Gastroesophageal sphincter (tissue), 4 donors: ENCODE data around the gene KLHL3. TPM values are rescaled to one million over a fixed set of nuclear protein-coding genes. Genes with fewer than 3 reads are reported as not detected.

ENCODE experiments used
- ATAC-seq: fragments of 150-250 bp; one replicate; pipeline ENCODE4 v1.9.1; 2016; ENCODE audit warnings: mild to moderate bottlenecking, moderate library complexity
- H3K27ac ChIP-seq, 4 donors: fragments of 200-600 bp; sonication (generic) in 3 of 4; 1 replicate in 3 of 4; 2 replicates in 1 of 4; pipeline ENCODE4 v1.5.1; 2016 to 2019
- H3K27me3 ChIP-seq: fragments of 200-600 bp; sonication (generic); one replicate; pipeline ENCODE4 v1.5.1; 2019
- H3K36me3 ChIP-seq, 2 donors: fragments of 200-600 bp; sonication (generic); one replicate each; pipeline ENCODE4 v1.5.1; 2019; ENCODE audit warnings: control low read depth in 1 of 2
- H3K4me1 ChIP-seq, 3 donors: fragments of 200-600 bp; sonication (generic); 1 replicate in 2 of 3; 2 replicates in 1 of 3; pipeline ENCODE4 v1.5.1; 2016 to 2019; ENCODE audit warnings: control low read depth in 2 of 3
- H3K4me3 ChIP-seq, 2 donors: fragments of 200-600 bp; sonication (generic); one replicate each; pipeline ENCODE4 v1.5.1; 2019; ENCODE audit warnings: mild to moderate bottlenecking in 1 of 2, moderate library complexity in 1 of 2
- H3K9me3 ChIP-seq, 3 donors: fragments of 200-600 bp; sonication (generic); one replicate each; pipeline ENCODE4 v1.5.1; 2017 to 2019; ENCODE audit warnings: control low read depth in 2 of 3
- EP300 ChIP-seq: sonication (generic); formaldehyde crosslinking; IDR thresholded peaks from one replicate; pipeline ENCODE4 v1.6.1; 2017; ENCODE audit warnings: antibody characterized with exemption, mild to moderate bottlenecking
- POLR2A ChIP-seq, 2 donors: fragments of 450-650 bp; IDR thresholded peaks; one replicate each; pipeline ENCODE4 v1.6.1; 2017; ENCODE audit warnings: antibody characterized with exemption in 2 of 2, mild to moderate bottlenecking in 2 of 2, moderate library complexity in 1 of 2
- POLR2AphosphoS5 ChIP-seq: sonication (generic); formaldehyde crosslinking; IDR thresholded peaks from one replicate; pipeline ENCODE4 v1.6.1; 2017; ENCODE audit warnings: antibody characterized with exemption
- WGBS, 2 donors: methylation state at CpG; one replicate each; pipeline ENCODE4 v1.1.5; 2018; ENCODE audit warnings: low coverage in 1 of 2; 5-methylcytosine and 5-hydroxymethylcytosine counted together
- total RNA-seq, 4 donors: library from RNA; depleted of rRNA; stranded (reverse); fragments of >200 nt; gene quantifications; one replicate each; pipeline ENCODE4 v1.1.0, GENCODE V29; 2016
- TF ChIP-seq, protein P1 (sequence below), 4 experiments: fragments of 200-600 bp in 2 of 4; fragments of 450-650 bp in 2 of 4; sonication (generic) in 1 of 4; IDR thresholded peaks; one replicate each; pipeline ENCODE4 v1.5.1; 2017 to 2019; ENCODE audit warnings: antibody characterized with exemption in 4 of 4, mild to moderate bottlenecking in 2 of 4, moderate library complexity in 2 of 4

Gene KLHL3
- total RNA-seq, 4 donors from 2014 or later: 2.3 to 6.9 (median 5.4) TPM

DNA sequence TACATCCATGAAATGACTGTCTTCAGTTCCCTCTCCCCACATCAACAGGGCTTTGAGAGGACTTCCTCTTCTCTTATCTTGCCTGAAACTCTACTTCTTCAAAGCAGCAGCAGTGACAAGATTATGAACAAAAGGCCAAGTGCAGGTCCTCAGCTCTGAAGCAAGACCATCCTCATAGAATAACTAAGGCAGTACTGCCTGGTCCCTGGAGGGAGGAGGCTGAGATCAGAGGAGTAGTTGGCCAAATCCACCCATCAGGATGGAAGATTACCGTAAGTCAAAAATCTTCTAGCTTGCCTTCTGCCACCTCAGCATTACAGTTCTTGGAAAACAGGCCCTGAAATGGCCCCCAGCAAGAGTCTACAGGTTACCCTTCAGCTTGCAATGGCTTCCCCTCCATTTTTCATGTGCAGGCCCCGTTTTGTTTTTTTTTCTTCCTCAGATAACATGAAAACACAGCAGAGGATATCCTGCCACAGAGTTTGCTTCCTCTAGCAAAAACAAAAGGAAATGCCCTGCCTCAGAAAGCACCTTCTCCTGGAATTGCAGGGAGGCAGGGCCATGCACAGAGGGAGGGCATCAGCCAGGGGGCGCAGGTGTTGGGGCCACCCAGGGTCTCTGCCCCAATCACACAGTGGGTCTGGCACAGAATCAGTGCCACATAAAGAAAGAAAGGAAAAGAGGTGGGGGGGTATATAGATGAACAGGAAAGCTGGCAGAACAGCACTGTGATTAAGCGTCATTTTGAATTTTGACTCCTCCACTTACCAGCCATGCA, 40.0 kb downstream of the KLHL3 start:
- 78 to 79% methylated on average over 2 to 3 of the region's 4 CpGs for WGBS, 2 donors
- Histone ChIP-seq H3K36me3 (peaks cover 0 to 31% of the 10 kb centered on the region in 2 donors), H3K4me1 (peaks cover 0 to 18% (median 0%) of the 10 kb centered on the region in 3 donors), H3K9me3 (no peaks in the 10 kb centered on the region), H3K4me3 (no peak overlapping the region), H3K27ac (peak overlapping the region in 2 of 4 donors; percentile 8 to 50), H3K27me3 (no peaks in the 10 kb centered on the region)
- TF ChIP-seq EP300: no peak
- TF ChIP-seq, protein P1, sequence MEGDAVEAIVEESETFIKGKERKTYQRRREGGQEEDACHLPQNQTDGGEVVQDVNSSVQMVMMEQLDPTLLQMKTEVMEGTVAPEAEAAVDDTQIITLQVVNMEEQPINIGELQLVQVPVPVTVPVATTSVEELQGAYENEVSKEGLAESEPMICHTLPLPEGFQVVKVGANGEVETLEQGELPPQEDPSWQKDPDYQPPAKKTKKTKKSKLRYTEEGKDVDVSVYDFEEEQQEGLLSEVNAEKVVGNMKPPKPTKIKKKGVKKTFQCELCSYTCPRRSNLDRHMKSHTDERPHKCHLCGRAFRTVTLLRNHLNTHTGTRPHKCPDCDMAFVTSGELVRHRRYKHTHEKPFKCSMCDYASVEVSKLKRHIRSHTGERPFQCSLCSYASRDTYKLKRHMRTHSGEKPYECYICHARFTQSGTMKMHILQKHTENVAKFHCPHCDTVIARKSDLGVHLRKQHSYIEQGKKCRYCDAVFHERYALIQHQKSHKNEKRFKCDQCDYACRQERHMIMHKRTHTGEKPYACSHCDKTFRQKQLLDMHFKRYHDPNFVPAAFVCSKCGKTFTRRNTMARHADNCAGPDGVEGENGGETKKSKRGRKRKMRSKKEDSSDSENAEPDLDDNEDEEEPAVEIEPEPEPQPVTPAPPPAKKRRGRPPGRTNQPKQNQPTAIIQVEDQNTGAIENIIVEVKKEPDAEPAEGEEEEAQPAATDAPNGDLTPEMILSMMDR (IDR thresholded peaks at IDR 0.05): peak in 2 of 4 experiments; percentile 17 to 28
- ATAC-seq: peak; percentile 36

- TF ChIP-seq, protein P1 (IDR thresholded peaks at IDR 0.05): no peak
- TF ChIP-seq POLR2A (IDR thresholded peaks at IDR 0.05): no peak
- TF ChIP-seq EP300: no peak
- TF ChIP-seq POLR2AphosphoS5: no peak
- H3K36me3 ChIP-seq: peaks cover 0 to 46% of the 10 kb centered on the region in 2 donors
- WGBS, 2 donors: 83 to 90% methylated on average over 2 to 7 of the region's 7 CpGs
- no peaks in the 10 kb centered on the region for H3K27me3 ChIP-seq
- H3K4me3 ChIP-seq: no peak overlapping the region
- H3K27ac ChIP-seq: peak overlapping the region in 1 of 4 donors; percentile 10
- no peaks in the 10 kb centered on the region for H3K9me3 ChIP-seq
- no peak for ATAC-seq
- H3K4me1 ChIP-seq: peaks cover 0 to 8% (median 0%) of the 10 kb centered on the region in 3 donors
Measured at GRCh38 chr5:137693951-137694721, 41.8 kb downstream of the KLHL3 start.

DNA sequence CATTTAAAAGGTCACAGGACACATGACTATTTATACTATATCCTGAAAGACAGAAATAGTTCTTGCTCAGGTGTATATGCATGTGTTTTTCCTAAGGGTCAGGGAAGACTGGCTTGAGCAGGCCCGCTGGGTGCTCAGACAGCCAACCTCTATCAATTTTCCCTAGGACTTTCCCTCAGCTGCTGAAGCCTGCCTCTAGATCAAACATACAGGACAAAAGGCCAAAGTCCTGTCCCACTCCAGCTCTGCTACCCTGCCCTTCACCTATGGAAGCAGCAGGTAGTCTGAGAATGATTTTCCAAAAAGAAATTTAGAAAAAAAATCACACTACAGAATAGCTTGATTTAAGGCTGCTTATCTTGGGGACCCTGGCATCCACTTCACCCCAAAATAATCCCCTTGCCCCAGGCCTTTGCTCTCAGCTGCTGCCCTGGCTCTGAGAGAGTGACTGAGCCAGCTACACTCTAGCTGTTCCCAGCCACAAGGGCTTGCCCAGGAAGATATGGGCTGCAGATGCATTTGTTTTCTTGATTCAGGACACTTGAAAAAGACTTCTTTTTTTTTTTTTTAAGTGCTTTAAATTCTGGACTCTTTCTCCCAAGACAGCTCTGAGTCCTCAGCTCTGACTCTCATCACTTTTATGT, 42.5 kb downstream of the KLHL3 start:
- ATAC-seq: no peak
- H3K9me3 ChIP-seq: no peaks in the 10 kb centered on the region
- WGBS, 2 donors: 100% methylated on average over 1 of the region's 1 CpG
- no peaks in the 10 kb centered on the region for H3K27me3 ChIP-seq
- peaks cover 0 to 6% (median 0%) of the 10 kb centered on the region in 3 donors for H3K4me1 ChIP-seq
- no peak overlapping the region for H3K4me3 ChIP-seq
- H3K36me3 ChIP-seq: peaks cover 0 to 46% of the 10 kb centered on the region in 2 donors
- TF ChIP-seq POLR2A (IDR thresholded peaks at IDR 0.05): no peak
- TF ChIP-seq, protein P1 (IDR thresholded peaks at IDR 0.05): no peak
- TF ChIP-seq EP300: no peak
- no peak for TF ChIP-seq POLR2AphosphoS5
- no peak overlapping the region for H3K27ac ChIP-seq

GRCh38 chr5:137689306-137689705, 46.6 kb downstream of the KLHL3 start:
- TF ChIP-seq POLR2A (IDR thresholded peaks at IDR 0.05): no peak
- TF ChIP-seq POLR2AphosphoS5: no peak
- TF ChIP-seq EP300: no peak
- TF ChIP-seq, protein P1 (IDR thresholded peaks at IDR 0.05): no peak
- H3K27ac ChIP-seq: no peak overlapping the region
- peaks cover 0 to 36% of the 10 kb centered on the region in 2 donors for H3K36me3 ChIP-seq
- no peaks in the 10 kb centered on the region for H3K9me3 ChIP-seq
- WGBS, 2 donors: 92 to 95% methylated on average over 2 of the region's 2 CpGs
- H3K4me1 ChIP-seq: no peaks in the 10 kb centered on the region
- no peak overlapping the region for H3K4me3 ChIP-seq
- no peak for ATAC-seq
- no peaks in the 10 kb centered on the region for H3K27me3 ChIP-seq
